HEK293 (cell line): Measurements from ENCODE around the gene CAV1.

ENCODE experiments used
- CTCF ChIA-PET: fragments of 350-600 bp; formaldehyde crosslinking; extraction: SDS; loops from one replicate; lab custom pipeline; 2021; ENCODE audit warnings: antibody characterized with exemption; lab: Yijun Ruan, JAX
- POLR2A ChIA-PET: fragments of 300-600 bp; formaldehyde crosslinking; extraction: SDS; loops from one replicate; lab custom pipeline; 2020; ENCODE audit warnings: antibody characterized with exemption, inconsistent platforms; lab: Yijun Ruan, JAX
- H3K27ac ChIP-seq: fragments of 200-500 bp; sonication (Bioruptor generic); 2 replicates; pipeline ENCODE4 v1.5.1; 2014; ENCODE audit warnings: low read depth, low read length, control low read depth, inconsistent platforms; ENCODE audit errors: extremely low read depth
- H3K36me3 ChIP-seq, 2 experiments: fragments of 200-500 bp in 1 of 2; sonication (Bioruptor generic) in 1 of 2; 1 replicate in 1 of 2; 2 replicates in 1 of 2; pipeline ENCODE4 v1.5.1; 2014 to 2017; ENCODE audit warnings: inconsistent platforms in 2 of 2, low read length in 2 of 2; ENCODE audit not compliant: control insufficient read depth in 2 of 2, insufficient read depth in 1 of 2
- H3K4me1 ChIP-seq: fragments of 200-500 bp; sonication (Bioruptor generic); 2 replicates; pipeline ENCODE4 v1.5.1; 2014; ENCODE audit warnings: mild to moderate bottlenecking, low read length, inconsistent platforms; ENCODE audit not compliant: control insufficient read depth, insufficient read depth
- H3K4me3 ChIP-seq: 2 replicates; pipeline ENCODE4 v1.5.1; 2011; ENCODE audit warnings: low read depth, mild to moderate bottlenecking, control low read depth, low read length, moderate library complexity
- H3K9me3 ChIP-seq: fragments of 200-500 bp; sonication (Bioruptor generic); 2 replicates; pipeline ENCODE4 v1.5.1; 2014; ENCODE audit warnings: low read depth, low read length, inconsistent platforms; ENCODE audit not compliant: control insufficient read depth, insufficient read depth
- KLF7 ChIP-seq: fragments of 450-650 bp; formaldehyde crosslinking; IDR thresholded peaks from 2 replicates; pipeline ENCODE4 v1.5.1; 2016; ENCODE audit warnings: missing biosample characterization, missing genetic modification characterization, borderline replicate concordance
- KLF8 ChIP-seq: fragments of 450-650 bp; formaldehyde crosslinking; IDR thresholded peaks from 2 replicates; pipeline ENCODE4 v1.5.1; 2016; ENCODE audit warnings: missing biosample characterization, missing genetic modification characterization
- TSHZ1 ChIP-seq: fragments of 450-650 bp; formaldehyde crosslinking; IDR thresholded peaks from 2 replicates; pipeline ENCODE4 v1.5.1; 2016; ENCODE audit warnings: missing biosample characterization, missing genetic modification characterization, borderline replicate concordance
- YY2 ChIP-seq: fragments of 450-650 bp; formaldehyde crosslinking; IDR thresholded peaks from 2 replicates; pipeline ENCODE4 v1.5.1; 2016; ENCODE audit warnings: missing biosample characterization, missing genetic modification characterization
- ZBTB21 ChIP-seq: fragments of 450-650 bp; formaldehyde crosslinking; IDR thresholded peaks from 2 replicates; pipeline ENCODE4 v1.5.1; 2017; ENCODE audit warnings: missing biosample characterization, missing genetic modification characterization
- ZFP69B ChIP-seq: fragments of 450-650 bp; formaldehyde crosslinking; IDR thresholded peaks from 2 replicates; pipeline ENCODE4 v1.5.1; 2016; ENCODE audit warnings: missing biosample characterization, missing genetic modification characterization
- ZNF112 ChIP-seq: fragments of 450-650 bp; formaldehyde crosslinking; IDR thresholded peaks from 2 replicates; pipeline ENCODE4 v1.5.0; 2017; ENCODE audit warnings: missing biosample characterization, missing genetic modification characterization
- ZNF146 ChIP-seq: fragments of 450-650 bp; formaldehyde crosslinking; IDR thresholded peaks from 2 replicates; pipeline ENCODE4 v1.5.1; 2016; ENCODE audit warnings: missing biosample characterization, missing genetic modification characterization
- ZNF324 ChIP-seq: fragments of 450-650 bp; formaldehyde crosslinking; IDR thresholded peaks from 2 replicates; pipeline ENCODE4 v1.5.1; 2016; ENCODE audit warnings: missing biosample characterization, missing genetic modification characterization
- ZNF366 ChIP-seq: fragments of 450-650 bp; formaldehyde crosslinking; conservative IDR thresholded peaks from 2 replicates; pipeline ENCODE4 v1.5.1; 2016; ENCODE audit warnings: missing biosample characterization, missing genetic modification characterization
- ZNF530 ChIP-seq: fragments of 450-650 bp; formaldehyde crosslinking; IDR thresholded peaks from 2 replicates; pipeline ENCODE4 v1.5.1; 2016; ENCODE audit warnings: low read depth, missing biosample characterization, missing genetic modification characterization
- ZNF549 ChIP-seq: fragments of 450-650 bp; IDR thresholded peaks from 2 replicates; pipeline ENCODE4 v1.5.1; 2018; ENCODE audit warnings: missing biosample characterization, missing genetic modification characterization, mild to moderate bottlenecking, inconsistent platforms, moderate library complexity
- ZNF610 ChIP-seq: fragments of 450-650 bp; formaldehyde crosslinking; IDR thresholded peaks from 2 replicates; pipeline ENCODE4 v1.5.1; 2016; ENCODE audit warnings: missing biosample characterization, missing genetic modification characterization, borderline replicate concordance
- ZNF747 ChIP-seq: fragments of 450-650 bp; formaldehyde crosslinking; IDR thresholded peaks from 2 replicates; pipeline ENCODE4 v1.5.1; 2016; ENCODE audit warnings: missing biosample characterization, missing genetic modification characterization
- ZSCAN18 ChIP-seq: fragments of 450-650 bp; formaldehyde crosslinking; IDR thresholded peaks from 2 replicates; pipeline ENCODE4 v1.5.1; 2016; ENCODE audit warnings: missing biosample characterization, missing genetic modification characterization
- TF ChIP-seq, protein P1 (sequence below): fragments of 450-650 bp; formaldehyde crosslinking; IDR thresholded peaks from 2 replicates; pipeline ENCODE4 v1.5.1; 2017; ENCODE audit warnings: missing biosample characterization, missing genetic modification characterization
- TF ChIP-seq, protein P2 (sequence below): fragments of 450-650 bp; formaldehyde crosslinking; conservative IDR thresholded peaks from 2 replicates; pipeline ENCODE4 v1.5.1; 2016; ENCODE audit warnings: low read depth, missing biosample characterization, missing genetic modification characterization
- TF ChIP-seq, protein P3 (sequence below): fragments of 450-650 bp; formaldehyde crosslinking; IDR thresholded peaks from 2 replicates; pipeline ENCODE4 v1.5.1; 2016; ENCODE audit warnings: missing biosample characterization, missing genetic modification characterization, borderline replicate concordance

CAV1 gene

GRCh38 chr7:116512520-116513188 lies 12.2 kb upstream of the CAV1 start (continued):
- no peak for TF ChIP-seq ZSCAN18 (tag by site-specific recombination)
- TF ChIP-seq ZNF747 (tag by site-specific recombination), result no peak

- no peaks in the 10 kb centered on the region for H3K9me3 ChIP-seq
- no peak overlapping the region for H3K27ac ChIP-seq
- no peaks in the 10 kb centered on the region for H3K36me3 ChIP-seq
- no peak overlapping the region for H3K4me3 ChIP-seq
- peaks cover 15% of the 10 kb centered on the region for H3K4me1 ChIP-seq
- TF ChIP-seq ZSCAN18 (tag by site-specific recombination) (no peak), KLF8 (tag by site-specific recombination) (no peak), ZFP69B (tag by site-specific recombination) (no peak)
- TF ChIP-seq, protein P1, sequence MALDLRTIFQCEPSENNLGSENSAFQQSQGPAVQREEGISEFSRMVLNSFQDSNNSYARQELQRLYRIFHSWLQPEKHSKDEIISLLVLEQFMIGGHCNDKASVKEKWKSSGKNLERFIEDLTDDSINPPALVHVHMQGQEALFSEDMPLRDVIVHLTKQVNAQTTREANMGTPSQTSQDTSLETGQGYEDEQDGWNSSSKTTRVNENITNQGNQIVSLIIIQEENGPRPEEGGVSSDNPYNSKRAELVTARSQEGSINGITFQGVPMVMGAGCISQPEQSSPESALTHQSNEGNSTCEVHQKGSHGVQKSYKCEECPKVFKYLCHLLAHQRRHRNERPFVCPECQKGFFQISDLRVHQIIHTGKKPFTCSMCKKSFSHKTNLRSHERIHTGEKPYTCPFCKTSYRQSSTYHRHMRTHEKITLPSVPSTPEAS (tag by site-specific recombination), result peak; percentile 60; the same call in 1 of the 2 replicates
- TF ChIP-seq, protein P2, sequence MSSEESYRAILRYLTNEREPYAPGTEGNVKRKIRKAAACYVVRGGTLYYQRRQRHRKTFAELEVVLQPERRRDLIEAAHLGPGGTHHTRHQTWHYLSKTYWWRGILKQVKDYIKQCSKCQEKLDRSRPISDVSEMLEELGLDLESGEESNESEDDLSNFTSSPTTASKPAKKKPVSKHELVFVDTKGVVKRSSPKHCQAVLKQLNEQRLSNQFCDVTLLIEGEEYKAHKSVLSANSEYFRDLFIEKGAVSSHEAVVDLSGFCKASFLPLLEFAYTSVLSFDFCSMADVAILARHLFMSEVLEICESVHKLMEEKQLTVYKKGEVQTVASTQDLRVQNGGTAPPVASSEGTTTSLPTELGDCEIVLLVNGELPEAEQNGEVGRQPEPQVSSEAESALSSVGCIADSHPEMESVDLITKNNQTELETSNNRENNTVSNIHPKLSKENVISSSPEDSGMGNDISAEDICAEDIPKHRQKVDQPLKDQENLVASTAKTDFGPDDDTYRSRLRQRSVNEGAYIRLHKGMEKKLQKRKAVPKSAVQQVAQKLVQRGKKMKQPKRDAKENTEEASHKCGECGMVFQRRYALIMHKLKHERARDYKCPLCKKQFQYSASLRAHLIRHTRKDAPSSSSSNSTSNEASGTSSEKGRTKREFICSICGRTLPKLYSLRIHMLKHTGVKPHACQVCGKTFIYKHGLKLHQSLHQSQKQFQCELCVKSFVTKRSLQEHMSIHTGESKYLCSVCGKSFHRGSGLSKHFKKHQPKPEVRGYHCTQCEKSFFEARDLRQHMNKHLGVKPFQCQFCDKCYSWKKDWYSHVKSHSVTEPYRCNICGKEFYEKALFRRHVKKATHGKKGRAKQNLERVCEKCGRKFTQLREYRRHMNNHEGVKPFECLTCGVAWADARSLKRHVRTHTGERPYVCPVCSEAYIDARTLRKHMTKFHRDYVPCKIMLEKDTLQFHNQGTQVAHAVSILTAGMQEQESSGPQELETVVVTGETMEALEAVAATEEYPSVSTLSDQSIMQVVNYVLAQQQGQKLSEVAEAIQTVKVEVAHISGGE (tag by site-specific recombination), result no peak
- POLR2A ChIA-PET, result interaction anchor here (1.1 kb wide), 1 partner anchor 10 kb away, joined by 3 read pairs; no protein-coding TSS in a partner anchor
- CTCF ChIA-PET, result interaction anchor here (0.6 to 0.7 kb wide), 2 partner anchors 12 to 15 kb away, joined by 3 to 4 read pairs; no protein-coding TSS in a partner anchor
These were observed 9.3 kb upstream of the CAV1 start for GRCh38 chr7:116515584-116515983.

GRCh38 chr7:116516324-116516723 lies 8.5 kb upstream of the CAV1 start:
- H3K4me1 ChIP-seq, result peaks cover 8% of the 10 kb centered on the region
- no peak overlapping the region for H3K4me3 ChIP-seq
- ChIA-PET CTCF (interaction anchor here (0.5 kb wide), 1 partner anchor 290 kb away, joined by 3 read pairs; no protein-coding TSS in a partner anchor), POLR2A (no interaction called here)
- H3K9me3 ChIP-seq, result no peaks in the 10 kb centered on the region
- H3K36me3 ChIP-seq, result no peaks in the 10 kb centered on the region
- H3K27ac ChIP-seq, result no peak overlapping the region
- TF ChIP-seq ZNF324 (tag by site-specific recombination) (no peak), ZNF530 (tag by site-specific recombination) (no peak), ZNF112 (no peak), ZFP69B (tag by site-specific recombination) (no peak), ZBTB21 (tag by site-specific recombination) (no peak), YY2 (tag by site-specific recombination) (no peak), KLF7 (no peak), ZNF610 (no peak), ZNF366 (tag by site-specific recombination) (no peak), ZNF549 (tag by site-specific recombination) (no peak), ZNF146 (tag by site-specific recombination) (no peak), TSHZ1 (tag by site-specific recombination) (no peak)
- TF ChIP-seq, protein P3, sequence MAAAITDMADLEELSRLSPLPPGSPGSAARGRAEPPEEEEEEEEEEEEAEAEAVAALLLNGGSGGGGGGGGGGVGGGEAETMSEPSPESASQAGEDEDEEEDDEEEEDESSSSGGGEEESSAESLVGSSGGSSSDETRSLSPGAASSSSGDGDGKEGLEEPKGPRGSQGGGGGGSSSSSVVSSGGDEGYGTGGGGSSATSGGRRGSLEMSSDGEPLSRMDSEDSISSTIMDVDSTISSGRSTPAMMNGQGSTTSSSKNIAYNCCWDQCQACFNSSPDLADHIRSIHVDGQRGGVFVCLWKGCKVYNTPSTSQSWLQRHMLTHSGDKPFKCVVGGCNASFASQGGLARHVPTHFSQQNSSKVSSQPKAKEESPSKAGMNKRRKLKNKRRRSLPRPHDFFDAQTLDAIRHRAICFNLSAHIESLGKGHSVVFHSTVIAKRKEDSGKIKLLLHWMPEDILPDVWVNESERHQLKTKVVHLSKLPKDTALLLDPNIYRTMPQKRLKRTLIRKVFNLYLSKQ, result no peak
